Ovary (tissue), 9 donors: ENCODE data around the gene ITPR1. TPM values are rescaled to one million over a fixed set of nuclear protein-coding genes. Genes with fewer than 3 reads are reported as not detected.

ENCODE experiments used
- DNase-seq, 5 donors: peaks; one replicate each; pipeline ENCODE4 v3.0.0-alpha.2; 2019 to 2020
- H3K27ac ChIP-seq, 2 donors: fragments of 200-600 bp; one replicate each; pipeline versions ENCODE4 v1.5.1 to v1.8.0; 2019 to 2022
- H3K27me3 ChIP-seq: fragments of 200-600 bp; one replicate; pipeline ENCODE4 v1.8.0; 2022
- H3K36me3 ChIP-seq: fragments of 200-600 bp; sonication (generic); one replicate; pipeline ENCODE4 v1.5.1; 2019
- H3K4me1 ChIP-seq: one replicate; pipeline ENCODE4 v1.8.1; 2013; ENCODE audit warnings: mild to moderate bottlenecking, moderate library complexity; ENCODE audit not compliant: insufficient read depth
- H3K4me3 ChIP-seq: fragments of 200-600 bp; sonication (generic); one replicate; pipeline ENCODE4 v1.5.1; 2017
- H3K9me3 ChIP-seq, 2 donors: fragments of 200-600 bp in 1 of 2; sonication (generic) in 1 of 2; one replicate each; pipeline versions ENCODE4 v1.5.1 to v1.8.1; 2013 to 2019; ENCODE audit warnings: mild to moderate bottlenecking in 1 of 2, moderate library complexity in 1 of 2
- CTCF ChIP-seq, 3 donors: fragments of 450-650 bp in 2 of 3; fragments of 200-600 bp in 1 of 3; IDR thresholded peaks; one replicate each; pipeline versions ENCODE4 v1.5.1 to v1.8.0; 2016 to 2022; ENCODE audit warnings: antibody characterized with exemption in 3 of 3, mild to moderate bottlenecking in 1 of 3
- EP300 ChIP-seq: sonication (generic); formaldehyde crosslinking; IDR thresholded peaks from one replicate; pipeline ENCODE4 v1.6.1; 2017; ENCODE audit warnings: antibody characterized with exemption
- POLR2A ChIP-seq: fragments of 450-650 bp; IDR thresholded peaks from one replicate; pipeline ENCODE4 v1.6.1; 2017; ENCODE audit warnings: antibody characterized with exemption, mild to moderate bottlenecking, moderate library complexity
- WGBS, 3 donors: extraction: QIAGEN DNeasy Blood & Tissue Kit in 1 of 3; methylation state at CpG; one replicate each; pipeline versions ENCODE4 v1.1.5 to v1.1.7; 2013 to 2017; 5-methylcytosine and 5-hydroxymethylcytosine counted together
- intact Hi-C, 4 donors: fragments of 100-400 bp; cut with DNase I; formaldehyde crosslinking; loops; one replicate each; pipeline versions ENCODE4 v1.11.0 to v1.15.1; 2022 to 2023
- polyA plus RNA-seq, 2 donors: library from polyadenylated mRNA; stranded (reverse); fragments of 200-250 nt in 1 of 2; fragments of 350-450 nt in 1 of 2; fragmentation: Illumina TruSeq in 1 of 2; extraction: RNeasy Lipid Tissue Mini Kit (QIAGEN cat#74804) in 1 of 2; gene quantifications; one replicate each; pipeline ENCODE4 v1.2.3, GENCODE V29; 2013 to 2014
- total RNA-seq, 7 donors: library from RNA; depleted of rRNA in 2 of 7; stranded (reverse); fragments of >200 nt in 2 of 7; fragmentation: NEBNext Ultra II Directional in 3 of 7; extraction: Animal tissue kit (Norgen Biotek cat#: 25700) in 3 of 7; gene quantifications; one replicate each; pipeline versions ENCODE4 v1.1.0 to v1.2.4, GENCODE V29; 2016 to 2023
- donor health status: DM: no; HTN: no; CAD: no; lungs with moderate emphysema.
- donor health status: DM: no; HTN: no; CAD: no.
- donor health status: Bipolar disorder and iron deficiency.
- donor health status: DM: yes; HTN: yes; CAD: no.
- donor health status: DM: no; HTN: no; CAD: no.
- donor health status: DM: yes; HTN: yes; CAD: no.

ITPR1 gene
- total and polyA plus RNA-seq, 9 donors: 59.5 to 313 (median 144) TPM

- TF ChIP-seq EP300: no peak
- no peak for TF ChIP-seq POLR2A
- no peak for TF ChIP-seq CTCF (IDR thresholded peaks at IDR 0.05)
- Histone ChIP-seq H3K4me3 (peak overlapping the region; percentile 94), H3K36me3 (no peaks in the 10 kb centered on the region), H3K9me3 (no peaks in the 10 kb centered on the region), H3K4me1 (peaks cover 5% of the 10 kb centered on the region), H3K27me3 (no peaks in the 10 kb centered on the region), H3K27ac (peak overlapping the region in 1 of 2 donors; percentile 40)
- intact Hi-C loops: loop anchor here in 2 of 4 donors (5.0 to 10.0 kb wide), 2 partner anchors 88 to 139 kb away; no protein-coding TSS in a partner anchor
- DNase-seq: peak; percentile 45 to 60 (median 48)
- 1 to 2% (median 1%) methylated on average over 28 of the region's 28 CpGs for WGBS, 3 donors
Observed at GRCh38 chr3:4493941-4494894, 1.1 kb downstream of the ITPR1 start.

GRCh38 chr3:4494895-4495264 is 1.7 kb downstream of the ITPR1 start:
- no peaks in the 10 kb centered on the region for H3K9me3 ChIP-seq
- TF ChIP-seq EP300 (no peak), CTCF (IDR thresholded peaks at IDR 0.05) (no peak), POLR2A (no peak)
- H3K27ac ChIP-seq: peak overlapping the region in 1 of 2 donors; percentile 40
- no peaks in the 10 kb centered on the region for H3K27me3 ChIP-seq
- intact Hi-C loops: loop anchor here in 2 of 4 donors (5.0 to 10.0 kb wide), 2 partner anchors 87 to 140 kb away; no protein-coding TSS in a partner anchor
- no peak for DNase-seq
- H3K36me3 ChIP-seq: no peaks in the 10 kb centered on the region
- peaks cover 5% of the 10 kb centered on the region for H3K4me1 ChIP-seq
- H3K4me3 ChIP-seq: peak overlapping the region; percentile 94
- WGBS, 3 donors: 3 to 6% (median 3%) methylated on average over 4 of the region's 4 CpGs

GRCh38 chr3:4495294-4496086 is 2.3 kb downstream of the ITPR1 start:
- no peaks in the 10 kb centered on the region for H3K9me3 ChIP-seq
- intact Hi-C loops: loop anchor here in 2 of 4 donors (10.0 kb wide), 1 partner anchor 141 kb away; no protein-coding TSS in a partner anchor
- H3K27ac ChIP-seq: peak overlapping the region in 1 of 2 donors; percentile 40
- H3K36me3 ChIP-seq: no peaks in the 10 kb centered on the region
- peaks cover 5% of the 10 kb centered on the region for H3K4me1 ChIP-seq
- WGBS, 3 donors: 30 to 41% (median 33%) methylated on average over 3 of the region's 3 CpGs
- no peak for TF ChIP-seq EP300
- no peak for TF ChIP-seq CTCF (IDR thresholded peaks at IDR 0.05)
- H3K4me3 ChIP-seq: peak overlapping the region; percentile 94
- H3K27me3 ChIP-seq: no peaks in the 10 kb centered on the region
- no peak for DNase-seq

- Histone ChIP-seq H3K4me1 (peaks cover 5% of the 10 kb centered on the region), H3K36me3 (no peaks in the 10 kb centered on the region), H3K4me3 (no peak overlapping the region), H3K9me3 (no peaks in the 10 kb centered on the region), H3K27me3 (no peaks in the 10 kb centered on the region), H3K27ac (no peak overlapping the region)
- intact Hi-C loops: loop anchor here in 2 of 4 donors (10.0 kb wide), 1 partner anchor 141 kb away; no protein-coding TSS in a partner anchor
- no peak for TF ChIP-seq POLR2A
- TF ChIP-seq CTCF (IDR thresholded peaks at IDR 0.05): no peak
- TF ChIP-seq EP300: no peak
- 42 to 48% (median 43%) methylated on average over 3 of the region's 3 CpGs for WGBS, 3 donors
- DNase-seq: no peak
Observed at GRCh38 chr3:4496087-4496452, 2.9 kb downstream of the ITPR1 start.
